Measurements from ENCODE around the gene SNAP47. TPM values are rescaled to one million over a fixed set of nuclear protein-coding genes. Genes with fewer than 3 reads are reported as not detected.

The SNAP47 gene
- polyA plus RNA-seq, 1 experiment = 44.8 TPM

GRCh38 chr1:227729144-227729880 is 5.9 kb upstream of the SNAP47 start:
- TF ChIP-seq CTCF (IDR thresholded peaks at IDR 0.05; ENCODE audit: low read depth, low read length) = no peak
- no peak for DNase-seq (ENCODE audit: low read depth, low spot score)
- Histone ChIP-seq H3K27ac (ENCODE audit: low read depth, low read length) (no peak overlapping the region), H3K4me3 (ENCODE audit: low read depth, low read length) (peak overlapping the region; percentile 68), H3K27me3 (ENCODE audit: control insufficient read depth, insufficient read depth, low read length) (no peaks in the 10 kb centered on the region), H3K9me3 (ENCODE audit: control insufficient read depth, insufficient read depth, low read length) (no peaks in the 10 kb centered on the region; the same call in 1 of the 2 replicates)
- ChIA-PET POLR2A (interaction anchor here (1.2 to 1.8 kb wide), 2 partner anchors 59 to 165 kb away, joined by 3 to 4 read pairs; no protein-coding TSS in a partner anchor), CTCF (interaction anchor here (1.5 to 3.8 kb wide), 5 partner anchors 15 to 248 kb away, joined by 5 to 22 read pairs (median 9); no protein-coding TSS in a partner anchor)

GRCh38 chr1:227729881-227730629 is 5.2 kb upstream of the SNAP47 start:
- Histone ChIP-seq H3K27me3 (ENCODE audit: control insufficient read depth, insufficient read depth, low read length) (no peaks in the 10 kb centered on the region), H3K27ac (ENCODE audit: low read depth, low read length) (no peak overlapping the region), H3K9me3 (ENCODE audit: control insufficient read depth, insufficient read depth, low read length) (no peaks in the 10 kb centered on the region; the same call in 1 of the 2 replicates), H3K4me3 (ENCODE audit: low read depth, low read length) (no peak overlapping the region)
- DNase-seq (ENCODE audit: low read depth, low spot score) = peak; percentile 37
- ChIA-PET CTCF (interaction anchor here (0.7 to 3.8 kb wide), 7 partner anchors 12 to 369 kb away, joined by 3 to 22 read pairs (median 5); no protein-coding TSS in a partner anchor), POLR2A (interaction anchor here (0.7 to 1.8 kb wide), 4 partner anchors 29 to 166 kb away, joined by 3 to 11 read pairs (median 4); no protein-coding TSS in a partner anchor)
- peak; percentile 88 for TF ChIP-seq CTCF (IDR thresholded peaks at IDR 0.05; ENCODE audit: low read depth, low read length)

- TF ChIP-seq CTCF (IDR thresholded peaks at IDR 0.05; ENCODE audit: low read depth, low read length) = no peak
- Histone ChIP-seq H3K27me3 (ENCODE audit: control insufficient read depth, insufficient read depth, low read length) (no peaks in the 10 kb centered on the region), H3K9me3 (ENCODE audit: control insufficient read depth, insufficient read depth, low read length) (no peaks in the 10 kb centered on the region; the same call in 1 of the 2 replicates), H3K4me3 (ENCODE audit: low read depth, low read length) (no peak overlapping the region), H3K27ac (ENCODE audit: low read depth, low read length) (peak overlapping the region; percentile 1)
- ChIA-PET POLR2A (interaction anchor here (0.7 to 1.8 kb wide), 3 partner anchors 28 to 136 kb away, joined by 4 to 11 read pairs (median 4); no protein-coding TSS in a partner anchor), CTCF (interaction anchor here (0.7 to 3.8 kb wide), 7 partner anchors 9 to 368 kb away, joined by 3 to 22 read pairs (median 5); no protein-coding TSS in a partner anchor)
- no peak for DNase-seq (ENCODE audit: low read depth, low spot score)
Measured at GRCh38 chr1:227730630-227731151, 4.5 kb upstream of the SNAP47 start.

- TF ChIP-seq CTCF (IDR thresholded peaks at IDR 0.05; ENCODE audit: low read depth, low read length) = no peak
- POLR2A ChIA-PET = interaction anchor here (0.6 to 1.8 kb wide), 2 partner anchors 57 to 295 kb away, joined by 3 to 4 read pairs; no protein-coding TSS in a partner anchor
- DNase-seq (ENCODE audit: low read depth, low spot score) = no peak
Measured at GRCh38 chr1:227731241-227731677, 4.0 kb upstream of the SNAP47 start.

More at GRCh38 chr1:227731241-227731677, 4.0 kb upstream of the SNAP47 start:
- Histone ChIP-seq H3K27ac (ENCODE audit: low read depth, low read length) (no peak overlapping the region), H3K9me3 (ENCODE audit: control insufficient read depth, insufficient read depth, low read length) (no peaks in the 10 kb centered on the region; the same call in 1 of the 2 replicates), H3K4me3 (ENCODE audit: low read depth, low read length) (no peak overlapping the region), H3K27me3 (ENCODE audit: control insufficient read depth, insufficient read depth, low read length) (no peaks in the 10 kb centered on the region)
- CTCF ChIA-PET = interaction anchor here (0.7 to 3.8 kb wide), 6 partner anchors 8 to 222 kb away, joined by 3 to 22 read pairs (median 7); no protein-coding TSS in a partner anchor
